GM19467 (cell line): ENCODE results near the gene PDE4A.
A peak's percentile ranks its signal among the peaks of the same experiment; 100 is the strongest.
"Not testable (repeated sequence)": the region's sequence is repeated elsewhere in the genome, so short reads cannot be mapped to it uniquely, and the experiment has no call there.

Source experiments
- ATAC-seq: cut with Tn5 transposase; IDR thresholded peaks from one replicate; pipeline ENCODE4 v1.9.1; 2021; ENCODE audit warnings: mild to moderate bottlenecking, moderate library complexity; ENCODE audit not compliant: unreplicated experiment

Gene PDE4A

DNA sequence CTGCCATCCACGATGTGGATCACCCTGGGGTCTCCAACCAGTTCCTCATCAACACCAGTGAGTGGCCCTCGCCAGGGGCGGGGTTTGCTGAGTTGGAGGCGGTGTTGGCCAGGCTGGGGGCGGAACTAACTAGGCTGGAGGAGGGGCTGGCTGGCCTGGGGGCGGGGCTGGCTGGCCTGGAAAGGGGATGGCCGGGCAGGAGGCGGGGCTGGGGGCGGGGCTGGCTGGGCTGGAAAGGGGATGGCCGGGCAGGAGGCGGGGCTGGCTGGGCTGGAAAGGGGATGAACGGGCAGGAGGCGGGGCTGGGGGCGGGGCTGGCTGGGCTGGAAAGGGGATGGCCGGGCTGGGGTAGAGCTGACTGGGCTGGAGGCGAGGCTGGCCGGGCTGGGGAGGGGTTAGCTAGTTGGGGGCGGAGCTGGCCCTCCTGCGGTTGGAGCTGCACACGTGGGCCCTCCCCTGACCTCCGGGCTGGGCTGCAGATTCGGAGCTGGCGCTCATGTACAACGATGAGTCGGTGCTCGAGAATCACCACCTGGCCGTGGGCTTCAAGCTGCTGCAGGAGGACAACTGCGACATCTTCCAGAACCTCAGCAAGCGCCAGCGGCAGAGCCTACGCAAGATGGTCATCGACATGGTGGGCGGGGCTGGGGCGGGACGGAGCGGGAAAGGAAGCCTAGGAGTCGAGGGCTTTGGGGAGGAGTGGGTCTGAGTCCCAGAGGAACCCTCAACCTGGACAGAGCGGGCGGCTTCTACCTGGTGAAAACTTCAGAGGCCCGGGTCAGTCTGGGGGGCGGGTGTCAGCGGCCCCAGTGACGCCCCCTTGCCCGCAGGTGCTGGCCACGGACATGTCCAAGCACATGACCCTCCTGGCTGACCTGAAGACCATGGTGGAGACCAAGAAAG is 41.0 kb downstream of the PDE4A start:
- ATAC-seq, result peak; percentile 89

DNA sequence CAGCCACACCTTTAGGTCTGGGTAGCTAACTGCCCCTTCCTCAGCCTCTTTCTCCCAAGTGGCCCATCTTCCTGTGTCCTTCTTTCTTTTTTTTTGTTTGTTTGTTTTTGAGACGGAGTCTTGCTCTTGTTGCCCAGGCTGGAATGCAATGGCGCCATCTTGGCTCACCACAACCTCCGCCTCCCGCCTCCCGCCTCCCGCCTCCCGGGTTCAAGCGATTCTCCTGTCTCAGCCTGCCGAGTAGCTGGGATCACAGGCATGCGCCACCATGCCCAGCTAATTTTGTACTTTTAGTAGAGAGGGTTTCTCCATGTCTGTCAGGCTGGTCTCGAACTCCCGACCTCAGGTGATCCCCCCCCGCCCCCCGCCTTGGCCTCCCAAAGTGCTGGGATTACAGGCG is 41.7 kb downstream of the PDE4A start:
- not testable (repeated sequence) for ATAC-seq

DNA sequence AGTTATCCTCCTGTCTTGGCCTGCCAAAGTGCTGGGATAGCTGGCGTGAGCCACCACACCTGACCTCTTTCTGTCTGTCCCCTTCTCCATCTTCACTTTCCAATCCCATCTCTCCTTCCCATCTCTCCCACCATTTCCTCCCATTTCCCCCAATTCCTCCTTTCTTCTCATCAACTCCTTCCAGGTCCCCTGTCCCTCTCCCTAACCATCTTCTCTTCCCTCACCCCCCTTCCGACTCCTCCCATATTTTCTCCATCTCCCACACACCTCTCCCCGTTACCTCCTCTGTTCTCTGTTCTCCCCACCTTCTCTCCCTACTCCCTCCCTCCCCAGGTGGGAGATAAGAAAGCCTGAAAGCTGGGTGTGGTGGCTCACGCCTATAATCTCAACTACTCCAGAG is 42.2 kb downstream of the PDE4A start:
- ATAC-seq, result no peak

DNA sequence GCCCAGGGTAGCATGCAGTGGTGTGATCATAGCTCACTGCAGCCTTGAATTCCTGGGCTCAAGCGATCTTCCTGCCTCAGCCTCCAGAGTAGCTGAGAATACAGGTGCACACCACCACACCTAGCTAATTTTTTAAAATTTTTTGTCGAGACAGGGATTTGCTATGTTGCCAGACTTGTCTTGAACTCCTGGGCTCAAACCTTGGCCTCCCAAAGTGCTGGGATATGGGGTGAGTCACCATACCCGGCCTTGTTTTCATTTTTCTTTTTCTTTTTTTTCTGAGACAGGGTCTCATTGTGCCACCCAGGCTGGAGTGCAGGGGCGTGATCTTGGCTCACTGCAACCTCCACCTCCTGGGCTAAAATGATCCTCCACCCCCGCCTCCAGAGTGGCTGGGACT is 44.1 kb downstream of the PDE4A start:
- ATAC-seq, result no peak

DNA sequence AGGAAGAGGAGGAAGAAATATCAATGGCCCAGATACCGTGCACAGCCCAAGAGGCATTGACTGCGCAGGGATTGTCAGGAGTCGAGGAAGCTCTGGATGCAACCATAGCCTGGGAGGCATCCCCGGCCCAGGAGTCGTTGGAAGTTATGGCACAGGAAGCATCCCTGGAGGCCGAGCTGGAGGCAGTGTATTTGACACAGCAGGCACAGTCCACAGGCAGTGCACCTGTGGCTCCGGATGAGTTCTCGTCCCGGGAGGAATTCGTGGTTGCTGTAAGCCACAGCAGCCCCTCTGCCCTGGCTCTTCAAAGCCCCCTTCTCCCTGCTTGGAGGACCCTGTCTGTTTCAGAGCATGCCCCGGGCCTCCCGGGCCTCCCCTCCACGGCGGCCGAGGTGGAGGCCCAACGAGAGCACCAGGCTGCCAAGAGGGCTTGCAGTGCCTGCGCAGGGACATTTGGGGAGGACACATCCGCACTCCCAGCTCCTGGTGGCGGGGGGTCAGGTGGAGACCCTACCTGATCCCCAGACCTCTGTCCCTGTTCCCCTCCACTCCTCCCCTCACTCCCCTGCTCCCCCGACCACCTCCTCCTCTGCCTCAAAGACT is 46.9 kb downstream of the PDE4A start:
- ATAC-seq, result no peak

DNA sequence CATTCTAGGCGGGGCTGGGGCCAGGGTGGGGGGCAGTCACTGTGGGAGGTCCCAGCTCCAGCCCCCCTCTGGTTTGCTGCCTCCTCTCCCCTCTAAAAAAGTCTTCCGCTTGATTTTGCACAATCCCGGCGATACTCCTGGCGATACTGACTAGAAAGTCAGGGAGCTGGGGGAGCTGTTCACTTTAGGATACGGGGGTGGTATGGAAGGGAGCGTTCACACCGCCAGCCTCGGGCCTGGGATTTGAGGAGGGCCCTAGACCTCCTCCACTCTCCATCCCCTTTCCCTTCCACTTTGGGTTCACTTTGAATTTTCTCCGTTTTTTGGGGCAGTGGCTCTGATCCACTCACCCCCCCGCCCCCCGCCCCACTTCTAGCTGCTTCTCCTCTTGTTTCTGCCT is 47.8 kb downstream of the PDE4A start:
- ATAC-seq, result no peak

DNA sequence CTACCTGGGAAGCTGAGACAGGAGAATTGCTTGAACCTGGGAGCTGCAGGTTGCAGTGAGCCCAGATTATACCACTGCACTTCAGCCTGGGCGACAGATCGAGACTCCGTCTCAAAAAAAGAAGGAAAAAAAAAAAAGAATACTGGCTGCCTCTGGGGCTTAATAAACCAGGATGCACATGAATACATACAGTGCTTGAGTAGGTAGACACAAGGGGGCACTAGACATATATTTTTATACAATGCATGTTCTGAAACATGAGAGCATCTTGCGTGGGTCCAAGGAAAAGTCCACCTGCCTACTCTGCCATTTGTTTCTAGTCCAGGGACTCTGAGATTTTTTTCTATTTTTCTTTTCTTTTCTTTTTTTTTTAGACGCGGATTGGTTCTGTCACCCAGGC is 51.6 kb downstream of the PDE4A start:
- ATAC-seq, result no peak

DNA sequence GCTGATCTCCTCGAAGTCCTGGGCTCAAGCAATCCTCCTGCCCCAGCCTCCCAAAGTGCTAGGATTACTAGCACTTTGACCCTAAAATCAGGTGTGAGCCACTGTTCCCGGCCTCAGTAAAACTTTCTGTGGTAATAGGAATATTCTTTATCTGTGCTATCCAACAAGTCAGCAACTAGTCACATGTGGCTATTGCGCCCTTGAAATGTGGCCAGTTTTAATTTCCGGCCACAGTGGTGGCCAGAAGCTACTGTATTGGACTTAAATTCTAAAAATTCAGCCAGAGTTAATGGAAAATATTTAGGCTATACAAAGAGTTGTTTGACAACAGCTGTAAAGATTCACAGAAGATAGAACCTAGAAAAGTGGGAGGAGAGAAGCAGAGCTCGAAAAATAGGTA is 52.9 kb downstream of the PDE4A start:
- no peak for ATAC-seq

DNA sequence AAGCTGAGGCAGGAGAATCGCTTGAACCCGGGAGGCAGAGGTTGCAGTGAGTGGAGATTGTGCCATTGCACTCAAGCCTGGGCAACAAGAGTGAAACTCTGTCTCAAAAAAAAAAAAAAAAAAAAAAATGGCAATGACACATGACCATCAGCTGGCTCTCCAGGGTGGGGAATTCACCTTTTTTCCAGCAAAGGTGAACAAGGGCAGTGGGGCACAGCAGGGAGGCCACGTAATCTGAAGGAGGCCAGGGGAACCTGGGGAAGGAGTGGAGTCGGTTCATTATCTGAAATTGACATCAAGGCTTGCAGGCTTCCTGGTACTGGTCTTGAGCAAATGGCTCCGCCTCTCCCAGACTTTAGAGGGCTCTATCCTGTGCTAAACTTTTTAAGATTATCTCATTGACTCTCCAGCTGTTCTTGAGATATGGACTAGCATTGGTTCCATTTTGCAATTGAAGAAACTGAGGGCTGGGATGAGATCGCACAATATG is 54.7 kb downstream of the PDE4A start:
- ATAC-seq, result no peak

DNA sequence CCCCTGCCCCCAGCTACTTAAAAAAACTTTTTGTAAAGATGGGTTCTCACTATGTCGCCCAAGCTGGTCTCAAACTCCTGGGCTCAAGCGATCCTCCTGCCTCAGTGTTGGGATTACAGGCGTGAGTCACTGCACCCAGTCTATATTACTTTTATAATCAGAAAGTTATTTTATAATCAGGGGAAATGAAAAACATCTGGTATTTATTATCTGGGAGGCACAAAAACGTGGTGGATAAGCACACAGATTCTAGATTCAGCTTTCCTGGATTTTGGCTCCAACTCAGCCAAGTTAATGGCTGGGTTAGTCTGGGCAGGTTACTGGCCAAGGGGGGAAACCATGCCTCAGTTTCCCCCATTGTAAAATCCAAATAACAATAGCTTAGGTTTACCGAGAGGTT is 58.1 kb downstream of the PDE4A start:
- ATAC-seq, result no peak

DNA sequence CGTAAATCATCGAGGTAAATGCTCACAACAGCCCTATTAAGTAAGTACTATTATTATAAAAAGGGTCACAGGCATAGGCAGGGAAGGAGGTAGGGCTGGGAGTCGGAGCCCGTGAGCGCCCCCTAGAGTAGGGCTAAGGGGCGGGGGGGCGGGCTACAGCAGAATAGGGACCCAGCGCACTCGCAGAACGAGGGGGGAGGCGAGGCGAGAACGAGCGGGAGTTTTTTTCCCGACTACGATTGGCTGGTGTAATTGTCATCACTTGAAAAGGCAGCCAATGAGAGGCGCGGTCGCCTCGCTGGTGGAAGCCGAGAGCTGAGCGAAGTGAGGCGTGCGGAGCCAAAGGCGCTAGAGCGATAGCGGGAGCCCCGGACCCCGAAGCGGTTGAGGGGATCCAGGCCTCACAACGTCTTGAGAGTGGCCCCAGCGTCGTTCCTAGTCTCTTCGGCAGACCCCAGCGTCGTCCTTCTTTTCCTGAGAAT is 58.6 kb downstream of the PDE4A start:
- ATAC-seq, result no peak

DNA sequence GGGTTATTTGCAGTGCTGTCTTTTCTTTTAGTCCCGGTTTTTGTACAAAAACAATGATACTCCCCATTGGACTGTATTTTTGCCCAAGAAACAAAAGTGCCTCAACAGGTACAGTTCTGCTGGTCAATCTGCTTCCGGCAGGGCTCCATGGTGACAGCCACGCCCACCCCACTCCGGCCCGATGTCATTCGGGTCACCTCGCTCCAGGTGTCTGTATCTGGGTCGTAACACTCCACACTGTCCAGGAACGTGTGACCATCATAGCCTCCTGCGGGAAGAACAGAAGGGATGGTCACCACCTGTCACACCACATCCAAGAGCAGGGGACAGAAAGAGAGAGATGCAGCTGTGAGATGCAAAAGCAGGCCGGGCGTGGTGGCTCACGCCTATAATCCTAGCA is 66.2 kb downstream of the PDE4A start:
- ATAC-seq, result no peak

DNA sequence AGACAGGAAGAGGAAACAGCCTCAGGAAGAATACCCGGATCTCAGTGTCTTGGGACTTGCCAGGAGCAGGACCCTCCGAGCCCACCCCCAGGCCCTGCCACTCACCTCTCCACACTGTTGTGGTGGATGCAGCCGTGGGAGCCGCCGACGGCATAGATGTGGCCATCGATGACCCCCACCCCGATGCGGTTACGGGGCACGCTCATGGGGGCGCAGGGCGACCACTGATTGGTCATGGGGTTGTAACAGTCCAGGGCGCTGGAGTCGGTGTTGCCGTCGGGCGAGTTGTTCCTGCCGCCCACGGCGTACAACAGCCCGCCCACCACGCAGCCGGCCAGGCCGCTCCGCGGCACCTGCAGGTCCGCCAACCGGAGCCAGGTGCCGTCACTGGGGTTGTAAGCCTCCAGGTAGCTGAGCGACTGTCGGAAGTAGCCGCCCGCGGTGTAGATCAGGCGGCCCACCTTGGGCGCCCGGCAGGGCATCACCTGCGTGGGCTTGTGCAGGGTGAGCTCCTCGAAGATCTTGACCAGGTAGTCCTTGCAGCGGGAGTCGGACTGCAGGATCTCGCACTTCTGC is 71.2 kb downstream of the PDE4A start:
- no peak for ATAC-seq

DNA sequence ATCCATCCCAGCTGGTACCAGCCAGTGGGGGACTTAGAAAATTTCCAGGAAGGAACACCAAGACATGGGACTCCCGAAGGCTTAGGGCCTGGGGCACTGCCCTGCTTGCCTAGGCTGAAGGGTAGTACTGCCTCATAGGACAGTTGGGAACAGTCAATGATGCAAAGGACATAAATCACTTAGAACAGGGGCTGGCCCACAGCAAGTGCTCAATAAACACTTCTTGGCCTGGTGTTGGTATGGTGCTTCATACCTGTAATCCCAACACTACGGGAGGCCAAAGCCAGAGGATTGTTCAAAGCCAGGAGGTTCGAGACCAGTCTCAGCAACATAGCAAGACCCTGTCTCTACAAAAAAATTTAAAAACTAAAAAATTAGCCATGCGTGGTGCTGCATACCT is 77.0 kb downstream of the PDE4A start:
- no peak for ATAC-seq

DNA sequence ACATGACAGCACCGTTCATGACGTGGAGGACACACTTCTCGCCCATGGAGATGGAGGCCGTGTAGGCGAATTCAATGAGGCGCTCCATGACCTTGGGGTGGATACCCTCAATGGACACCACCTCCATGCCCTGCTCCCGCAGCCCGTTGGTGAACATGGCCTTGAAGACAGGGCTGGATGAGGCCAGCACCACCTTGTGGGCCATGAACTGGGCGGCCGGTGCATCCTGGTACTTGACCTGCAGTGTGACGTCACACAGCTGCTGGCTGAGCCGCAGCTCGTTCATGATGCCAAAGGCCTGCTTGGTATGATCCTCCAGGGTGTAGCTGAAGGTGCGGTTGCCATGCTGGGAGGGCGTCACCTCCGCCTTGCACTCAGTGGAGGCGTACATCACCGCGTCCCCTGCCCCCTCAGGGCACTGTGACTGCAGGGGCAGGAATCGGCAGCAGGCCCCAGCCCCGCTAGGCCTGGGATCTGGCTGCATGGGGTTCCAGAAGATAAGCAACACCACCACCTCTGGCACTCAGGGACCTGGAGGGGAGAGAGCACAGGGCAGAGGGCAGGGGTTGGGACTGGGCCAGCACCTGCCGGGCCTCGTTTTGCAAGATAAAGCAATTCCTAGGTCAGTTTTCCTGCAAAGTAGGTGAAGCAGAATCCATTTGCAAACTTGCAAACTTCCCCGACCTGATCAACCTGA is 79.4 kb downstream of the PDE4A start:
- ATAC-seq, result no peak

DNA sequence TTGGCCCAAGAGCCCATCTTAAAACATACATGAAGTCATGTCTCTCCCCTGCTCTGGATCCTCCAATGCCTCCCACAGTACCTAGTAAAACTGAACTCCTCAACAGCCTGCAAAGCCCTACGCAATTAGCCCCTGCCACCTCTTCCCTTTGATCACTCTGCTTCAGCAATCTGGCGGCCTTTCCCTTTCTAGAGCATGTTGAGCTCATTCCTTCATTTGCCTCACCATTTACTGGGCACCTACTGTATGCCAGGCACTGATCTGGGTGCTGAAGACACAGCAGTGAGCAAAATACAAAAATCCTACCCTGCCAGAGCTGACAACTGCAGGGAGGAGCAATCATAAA is 79.9 kb downstream of the PDE4A start:
- no peak for ATAC-seq

DNA sequence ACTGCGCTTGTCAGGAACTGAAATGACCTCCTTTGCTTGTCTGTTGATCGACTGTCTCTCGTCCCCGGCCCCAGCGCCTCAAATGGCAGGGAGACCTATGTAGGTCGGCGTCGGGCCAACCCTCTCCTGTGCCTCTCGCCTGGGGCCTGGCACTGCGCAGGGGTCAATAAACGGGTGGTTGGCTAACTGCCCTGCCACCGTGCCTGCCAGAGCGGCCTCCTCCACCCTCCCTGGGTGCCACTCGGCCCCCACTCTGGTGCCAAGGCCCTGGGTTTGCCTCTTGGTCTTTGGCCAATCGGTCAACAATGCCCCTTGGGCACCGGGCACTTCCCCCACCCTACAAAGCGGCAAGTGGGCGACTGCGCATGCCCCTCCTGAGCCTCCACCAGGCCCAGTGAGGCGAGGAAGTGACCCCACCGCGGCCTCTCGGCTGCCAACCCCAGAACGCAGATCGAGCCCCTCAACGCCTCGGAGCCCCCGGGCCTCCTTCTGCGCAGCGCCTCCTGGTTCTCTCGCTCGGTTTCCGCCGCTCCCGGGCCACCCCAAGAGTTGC is 81.7 kb downstream of the PDE4A start:
- ATAC-seq, result peak; percentile 36

DNA sequence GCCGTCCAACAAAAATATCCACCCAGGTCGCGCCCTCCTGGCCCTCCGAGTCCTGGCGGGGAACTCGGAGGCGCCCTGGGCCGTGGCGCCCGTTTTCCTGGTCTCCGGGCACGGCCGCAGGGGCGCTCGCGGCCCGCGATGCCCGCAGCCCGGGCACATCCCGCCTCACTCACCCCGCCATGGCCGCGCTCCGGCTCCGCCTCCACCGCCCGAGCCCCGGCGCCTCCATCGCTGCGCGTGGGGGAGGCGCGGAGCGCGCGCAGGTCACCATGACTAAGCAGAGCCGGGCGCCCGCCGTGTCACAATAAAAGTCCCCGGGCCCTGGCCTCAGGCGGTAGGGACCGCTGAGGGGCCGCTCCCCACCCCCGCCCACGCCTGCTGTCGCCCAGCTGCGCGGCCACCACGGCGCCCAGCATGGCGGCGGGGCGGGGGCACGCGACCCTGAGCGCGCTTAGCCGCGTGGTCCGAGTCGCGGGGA is 82.2 kb downstream of the PDE4A start:
- ATAC-seq, result peak; percentile 79

DNA sequence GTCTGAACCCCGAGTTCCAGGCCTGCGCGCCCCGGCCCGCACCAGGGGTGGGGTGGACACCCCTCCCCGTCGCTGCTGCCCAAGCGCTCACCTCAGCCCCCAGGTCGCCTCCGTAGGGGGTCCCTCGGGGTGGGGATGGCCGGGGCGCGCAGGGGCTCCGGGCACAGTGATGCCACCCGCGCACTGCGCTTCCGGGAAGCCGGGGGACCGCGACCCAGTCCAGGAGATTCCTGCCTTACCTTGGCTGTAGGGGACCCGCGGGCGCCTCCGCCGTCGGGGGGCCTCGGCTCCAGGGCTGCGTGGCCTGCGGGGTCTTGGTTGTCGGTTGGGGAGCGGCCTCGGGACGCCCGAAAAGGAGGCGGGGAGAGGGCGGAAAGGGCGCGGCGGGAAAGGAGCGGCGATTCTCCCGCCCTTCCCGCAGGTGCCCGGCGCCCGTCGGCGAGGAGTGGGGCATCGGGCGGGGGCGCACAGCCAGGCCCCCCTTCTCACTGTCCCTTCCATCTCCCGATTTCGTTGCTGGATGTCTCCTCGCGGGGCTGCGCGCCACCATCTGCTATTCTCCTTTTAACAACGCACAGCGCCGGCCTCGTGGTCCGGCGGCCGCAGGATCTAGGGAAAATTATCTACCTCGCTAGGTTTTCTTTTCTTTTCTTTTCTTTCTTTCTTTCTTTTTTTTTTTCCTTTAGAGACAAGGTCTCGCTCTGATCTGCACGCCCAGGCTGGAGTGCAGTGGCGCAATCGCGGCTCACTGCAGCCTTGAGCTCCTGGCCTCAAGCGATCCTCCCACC is 82.9 kb downstream of the PDE4A start, which contains the start of gene KEAP1:
Gene KEAP1, minus strand, starts transcription at position 355 of the 788 bp plus-strand sequence. CDS start 3,323 bp downstream, outside the sequence.
- no peak for ATAC-seq
